ENCODE results near the gene FKBP2. TPM values are rescaled to one million over a fixed set of nuclear protein-coding genes. Genes with fewer than 3 reads are reported as not detected.
A peak's percentile ranks its signal among the peaks of the same experiment; 100 is the strongest.

The FKBP2 gene
- total RNA-seq, 1 donor from 2014 or later, result 45.5 TPM

DNA sequence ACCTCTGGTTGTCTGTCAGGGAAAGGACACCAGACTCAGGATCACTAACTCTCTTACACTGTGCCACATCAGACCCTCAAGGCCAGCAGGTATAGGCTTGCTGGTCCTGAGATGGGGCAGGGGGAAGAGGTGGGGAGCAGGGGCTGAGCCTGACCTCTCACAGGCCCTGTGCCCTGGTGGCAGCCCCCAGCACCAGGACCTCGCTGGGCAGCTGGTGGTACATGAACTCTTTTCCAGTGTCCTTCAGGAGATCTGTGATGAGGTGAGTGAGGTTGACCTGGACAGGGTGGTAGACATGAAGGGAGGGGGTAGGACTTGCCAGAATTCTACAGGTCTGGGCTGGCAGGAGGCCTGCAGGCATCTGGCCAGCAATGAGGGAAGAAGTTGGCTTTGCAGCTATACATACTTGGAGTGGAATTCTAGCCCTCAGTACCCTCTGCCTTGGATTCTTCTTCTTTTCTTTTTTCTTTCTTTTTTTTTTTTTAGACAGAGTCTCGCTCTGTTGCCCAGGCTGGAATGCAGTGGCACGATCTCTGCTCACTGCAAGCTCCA is 13.4 kb upstream of the FKBP2 start:
- H3K9me3 ChIP-seq (replicated peaks), result no peaks in the 10 kb centered on the region
- no peaks in the 10 kb centered on the region for H3K27me3 ChIP-seq (ENCODE audit: low read depth)
- peaks cover 6% of the 10 kb centered on the region for H3K36me3 ChIP-seq
- TF ChIP-seq CTCF (IDR thresholded peaks at IDR 0.05; ENCODE audit: borderline replicate concordance), result no peak
- peaks cover 83% of the 10 kb centered on the region for H3K4me1 ChIP-seq
- peak overlapping the region; percentile 98 for H3K27ac ChIP-seq (replicated peaks)
- H3K4me3 ChIP-seq, result peak overlapping the region; percentile 95
- DNase-seq, result no peak
- intact Hi-C loops (cut with micrococcal nuclease), result no loop called here

DNA sequence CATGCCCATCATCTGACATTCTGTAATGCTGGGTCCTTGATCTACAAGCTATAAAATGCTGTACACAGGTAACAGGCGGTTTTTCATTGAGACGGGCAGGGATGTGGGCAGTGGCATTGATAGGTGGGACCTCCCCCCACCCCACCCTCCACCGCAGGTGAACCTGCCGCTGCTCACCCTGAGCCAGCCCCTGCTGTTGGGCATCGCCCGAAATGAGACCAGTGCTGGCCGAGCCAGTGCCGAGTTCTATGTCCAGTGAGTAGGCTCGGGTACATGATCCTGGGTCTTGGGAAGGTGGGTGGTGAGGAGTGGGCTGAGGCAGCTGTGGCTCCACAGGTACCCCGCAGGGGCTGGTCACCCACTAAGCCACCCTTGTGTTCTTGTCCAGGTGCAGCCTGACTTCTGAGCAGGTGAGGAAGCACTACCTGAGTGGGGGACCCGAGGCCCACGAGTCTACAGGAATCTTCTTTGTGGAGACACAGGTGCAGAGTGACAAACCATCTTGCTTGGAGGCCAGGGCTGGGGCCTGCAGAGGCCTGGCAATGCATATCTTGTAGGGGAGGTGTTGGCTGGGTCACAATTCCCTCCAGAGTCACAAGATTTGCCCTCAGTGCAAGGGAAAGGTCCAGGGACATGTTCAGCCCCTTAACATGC is 11.7 kb upstream of the FKBP2 start:
- Histone ChIP-seq H3K36me3 (no peaks in the 10 kb centered on the region), H3K27me3 (ENCODE audit: low read depth) (no peaks in the 10 kb centered on the region), H3K4me1 (peaks cover 90% of the 10 kb centered on the region), H3K4me3 (peak overlapping the region; percentile 81), H3K27ac (replicated peaks) (peak overlapping the region; percentile 96), H3K9me3 (replicated peaks) (no peaks in the 10 kb centered on the region)
- no peak for TF ChIP-seq CTCF (IDR thresholded peaks at IDR 0.05; ENCODE audit: borderline replicate concordance)
- intact Hi-C loops (cut with micrococcal nuclease), result no loop called here
- no peak for DNase-seq

GRCh38 chr11:64229744-64230170 is 11.1 kb upstream of the FKBP2 start:
- H3K27ac ChIP-seq (replicated peaks), result peak overlapping the region; percentile 96

GRCh38 chr11:64230171-64230984 is 10.5 kb upstream of the FKBP2 start, which contains the start of gene DNAJC4:
Gene DNAJC4, plus strand, starts transcription at chr11:64230548. Its CDS starts 307 bp downstream, at chr11:64230855.
- no peak for TF ChIP-seq CTCF (IDR thresholded peaks at IDR 0.05; ENCODE audit: borderline replicate concordance)
- no peaks in the 10 kb centered on the region for H3K36me3 ChIP-seq
- no peaks in the 10 kb centered on the region for H3K27me3 ChIP-seq (ENCODE audit: low read depth)
- H3K27ac ChIP-seq (replicated peaks), result peak within 1 kb of the TSS; percentile 96
- DNase-seq, result peak; percentile 93
- no peaks in the 10 kb centered on the region for H3K9me3 ChIP-seq (replicated peaks)
- H3K4me1 ChIP-seq, result peaks cover 87% of the 10 kb centered on the region
- intact Hi-C loops (cut with micrococcal nuclease), result no loop called here
- H3K4me3 ChIP-seq, result peak within 1 kb of the TSS; percentile 81

More at GRCh38 chr11:64229744-64230170, 11.1 kb upstream of the FKBP2 start:
- no peak for DNase-seq
- peaks cover 87% of the 10 kb centered on the region for H3K4me1 ChIP-seq
- no peak for TF ChIP-seq CTCF (IDR thresholded peaks at IDR 0.05; ENCODE audit: borderline replicate concordance)
- intact Hi-C loops (cut with micrococcal nuclease), result no loop called here
- H3K4me3 ChIP-seq, result peak overlapping the region; percentile 81
- no peaks in the 10 kb centered on the region for H3K9me3 ChIP-seq (replicated peaks)
- no peaks in the 10 kb centered on the region for H3K27me3 ChIP-seq (ENCODE audit: low read depth)
- no peaks in the 10 kb centered on the region for H3K36me3 ChIP-seq

- H3K27me3 ChIP-seq (ENCODE audit: low read depth), result no peaks in the 10 kb centered on the region
- H3K4me1 ChIP-seq, result peaks cover 87% of the 10 kb centered on the region
- no peak for TF ChIP-seq CTCF (IDR thresholded peaks at IDR 0.05; ENCODE audit: borderline replicate concordance)
- no peaks in the 10 kb centered on the region for H3K36me3 ChIP-seq
- no peak for DNase-seq
- intact Hi-C loops (cut with micrococcal nuclease), result no loop called here
- peak overlapping the region; percentile 96 for H3K27ac ChIP-seq (replicated peaks)
- H3K9me3 ChIP-seq (replicated peaks), result no peaks in the 10 kb centered on the region
- H3K4me3 ChIP-seq, result peak overlapping the region; percentile 81
Measured at GRCh38 chr11:64230985-64231365, 9.9 kb upstream of the FKBP2 start.
